Muscle layer of duodenum (tissue), 2 donors: ENCODE results near the gene SNX15.
A peak's percentile ranks its signal among the peaks of the same experiment; 100 is the strongest.
"Not testable (repeated sequence)": the region's sequence is repeated elsewhere in the genome, so short reads cannot be mapped to it uniquely, and the experiment has no call there.

Source experiments
- H3K27ac ChIP-seq: one replicate; pipeline ENCODE4 v1.7.0; 2013; ENCODE audit warnings: mild to moderate bottlenecking, low read length
- H3K27me3 ChIP-seq: one replicate; pipeline ENCODE4 v1.7.0; 2013; ENCODE audit warnings: low read depth, mild to moderate bottlenecking, control low read depth, low read length
- H3K36me3 ChIP-seq, 2 donors: one replicate each; pipeline ENCODE4 v1.7.0; 2013; ENCODE audit warnings: low read length in 2 of 2, control low read depth in 1 of 2, mild to moderate bottlenecking in 1 of 2; ENCODE audit not compliant: insufficient read depth in 2 of 2, control insufficient read depth in 1 of 2
- H3K4me1 ChIP-seq, 2 donors: one replicate each; pipeline ENCODE4 v1.7.0; 2013; ENCODE audit warnings: low read length in 2 of 2, mild to moderate bottlenecking in 2 of 2, control low read depth in 1 of 2, moderate library complexity in 1 of 2; ENCODE audit not compliant: insufficient read depth in 2 of 2, control insufficient read depth in 1 of 2
- H3K4me3 ChIP-seq, 2 donors: one replicate each; pipeline ENCODE4 v1.7.0; 2013; ENCODE audit warnings: low read length in 2 of 2, low read depth in 1 of 2, mild to moderate bottlenecking in 1 of 2
- H3K9me3 ChIP-seq, 2 donors: one replicate each; pipeline ENCODE4 v1.7.0; 2013; ENCODE audit warnings: low read length in 2 of 2, control low read depth in 1 of 2, mild to moderate bottlenecking in 1 of 2; ENCODE audit not compliant: control insufficient read depth in 1 of 2
- donor health status: healthy.

Gene SNX15, protein sequence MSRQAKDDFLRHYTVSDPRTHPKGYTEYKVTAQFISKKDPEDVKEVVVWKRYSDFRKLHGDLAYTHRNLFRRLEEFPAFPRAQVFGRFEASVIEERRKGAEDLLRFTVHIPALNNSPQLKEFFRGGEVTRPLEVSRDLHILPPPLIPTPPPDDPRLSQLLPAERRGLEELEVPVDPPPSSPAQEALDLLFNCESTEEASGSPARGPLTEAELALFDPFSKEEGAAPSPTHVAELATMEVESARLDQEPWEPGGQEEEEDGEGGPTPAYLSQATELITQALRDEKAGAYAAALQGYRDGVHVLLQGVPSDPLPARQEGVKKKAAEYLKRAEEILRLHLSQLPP

GRCh38 chr11:65027213-65028067 is at the start of gene SNX15:
TSS of gene SNX15 (plus strand) at chr11:65027439. CDS start at chr11:65027538, 99 bp downstream.
- no peaks in the 10 kb centered on the region for H3K27me3 ChIP-seq
- H3K4me1 ChIP-seq, result peaks cover 5 to 11% of the 10 kb centered on the region in 2 donors
- H3K36me3 ChIP-seq, result peaks cover 4 to 14% of the 10 kb centered on the region in 2 donors
- peak within 1 kb of the TSS; percentile 93 for H3K27ac ChIP-seq
- H3K9me3 ChIP-seq, result no peaks in the 10 kb centered on the region
- peak within 1 kb of the TSS; percentile 77 to 84 for H3K4me3 ChIP-seq

- not testable (repeated sequence) for H3K4me1 ChIP-seq, H3K4me3 ChIP-seq, H3K9me3 ChIP-seq, H3K27ac ChIP-seq, H3K27me3 ChIP-seq, H3K36me3 ChIP-seq
Observed at GRCh38 chr11:64983339-64983738, 43.9 kb upstream of the SNX15 start.

DNA sequence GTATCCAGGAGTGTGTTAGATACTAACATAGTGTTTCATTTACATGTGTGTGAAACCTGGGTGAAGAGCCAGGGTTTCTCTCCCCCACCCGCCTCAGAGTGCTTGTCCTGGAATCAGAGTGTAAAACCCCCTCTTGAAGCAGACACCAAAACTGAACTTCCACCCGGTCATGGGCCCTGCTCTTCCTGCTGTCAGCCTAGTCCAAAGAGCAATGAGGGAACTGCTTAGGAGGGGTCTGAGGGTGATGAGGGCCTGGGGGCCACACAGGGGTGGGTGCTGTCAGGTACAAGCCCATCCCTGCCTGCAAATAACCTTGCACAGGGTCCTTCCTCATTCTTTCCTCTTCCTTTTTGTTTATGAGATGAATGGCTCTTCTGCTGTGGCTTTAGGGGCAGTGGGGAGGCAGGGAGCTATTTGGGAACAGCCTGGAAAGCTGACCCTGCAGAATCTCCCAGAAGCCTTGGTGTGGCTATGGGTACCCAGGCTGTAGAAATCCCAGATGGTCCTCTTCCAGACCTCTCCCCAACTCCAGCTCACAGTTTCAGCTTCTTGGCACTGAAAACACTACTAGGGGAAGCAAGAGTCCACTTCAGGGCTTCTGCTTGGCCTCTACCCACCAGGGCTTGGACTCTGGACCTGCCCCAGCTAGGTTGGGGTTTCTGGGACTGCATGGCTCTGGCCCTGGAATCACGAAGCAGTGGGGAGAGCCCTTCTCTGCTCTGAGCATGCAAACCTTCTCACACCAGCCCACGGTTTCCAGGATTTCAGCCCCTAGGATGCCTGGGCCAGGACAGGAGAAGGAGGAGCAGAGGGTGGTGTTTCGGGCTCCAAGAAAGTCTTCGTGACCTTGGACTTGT is 39.0 kb upstream of the SNX15 start:
- no peaks in the 10 kb centered on the region for H3K27me3 ChIP-seq
- peaks cover 0 to 12% of the 10 kb centered on the region in 2 donors for H3K4me1 ChIP-seq
- H3K4me3 ChIP-seq, result no peak overlapping the region
- H3K9me3 ChIP-seq, result no peaks in the 10 kb centered on the region
- no peak overlapping the region for H3K27ac ChIP-seq
- peaks cover 0 to 4% of the 10 kb centered on the region in 2 donors for H3K36me3 ChIP-seq

GRCh38 chr11:64989416-64989815 is 37.8 kb upstream of the SNX15 start:
- no peaks in the 10 kb centered on the region for H3K9me3 ChIP-seq
- no peaks in the 10 kb centered on the region for H3K27me3 ChIP-seq
- H3K27ac ChIP-seq, result no peak overlapping the region
- H3K4me1 ChIP-seq, result peaks cover 0 to 12% of the 10 kb centered on the region in 2 donors
- H3K36me3 ChIP-seq, result peaks cover 0 to 9% of the 10 kb centered on the region in 2 donors
- peak overlapping the region; percentile 7 to 39 for H3K4me3 ChIP-seq

GRCh38 chr11:64990222-64990923 is 36.9 kb upstream of the SNX15 start:
- Histone ChIP-seq H3K27ac (peak overlapping the region; percentile 40), H3K4me3 (peak overlapping the region; percentile 7 to 39), H3K9me3 (no peaks in the 10 kb centered on the region), H3K4me1 (peaks cover 3 to 16% of the 10 kb centered on the region in 2 donors), H3K36me3 (peaks cover 0 to 10% of the 10 kb centered on the region in 2 donors), H3K27me3 (no peaks in the 10 kb centered on the region)

GRCh38 chr11:64994318-64994717 is 32.9 kb upstream of the SNX15 start:
- Histone ChIP-seq H3K4me1 (peaks cover 8 to 25% of the 10 kb centered on the region in 2 donors), H3K4me3 (no peak overlapping the region), H3K9me3 (no peaks in the 10 kb centered on the region), H3K27me3 (no peaks in the 10 kb centered on the region), H3K36me3 (peaks cover 0 to 10% of the 10 kb centered on the region in 2 donors), H3K27ac (no peak overlapping the region)

GRCh38 chr11:64996327-64996709 is 30.9 kb upstream of the SNX15 start:
- Histone ChIP-seq H3K4me3 (peak overlapping the region; percentile 74 to 88), H3K36me3 (peaks cover 0 to 10% of the 10 kb centered on the region in 2 donors), H3K27me3 (no peaks in the 10 kb centered on the region), H3K27ac (peak overlapping the region; percentile 91), H3K9me3 (no peaks in the 10 kb centered on the region), H3K4me1 (peaks cover 8 to 18% of the 10 kb centered on the region in 2 donors)

GRCh38 chr11:64996710-64997380 is 30.4 kb upstream of the SNX15 start, which contains the start of gene BATF2:
TSS of gene BATF2 (minus strand) at chr11:64996971. CDS start at chr11:64996914, 57 bp downstream.
- H3K4me1 ChIP-seq, result peaks cover 8 to 18% of the 10 kb centered on the region in 2 donors
- H3K4me3 ChIP-seq, result peak within 1 kb of the TSS; percentile 74 to 88
- H3K9me3 ChIP-seq, result no peaks in the 10 kb centered on the region
- peaks cover 0 to 10% of the 10 kb centered on the region in 2 donors for H3K36me3 ChIP-seq
- no peaks in the 10 kb centered on the region for H3K27me3 ChIP-seq
- peak within 1 kb of the TSS; percentile 91 for H3K27ac ChIP-seq

DNA sequence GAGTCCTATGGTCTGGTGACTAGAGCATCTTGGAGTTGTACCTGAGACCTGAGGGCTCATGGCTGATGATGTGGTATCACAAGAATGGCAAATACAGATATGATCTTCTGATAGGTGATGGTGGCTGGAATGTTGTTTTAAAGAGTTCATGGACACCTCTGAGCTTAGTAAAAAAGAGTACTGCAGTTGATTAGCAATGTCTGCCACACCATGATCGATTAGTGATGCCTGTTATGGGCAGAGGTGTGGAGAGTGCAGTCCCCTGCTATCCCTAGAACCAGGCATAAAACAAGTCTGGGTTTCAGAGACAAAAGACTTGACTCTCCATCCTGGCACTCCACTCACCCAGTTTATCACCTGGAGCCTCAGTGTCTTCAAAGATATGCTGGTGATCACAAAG is 29.1 kb upstream of the SNX15 start:
- Histone ChIP-seq H3K27me3 (no peaks in the 10 kb centered on the region), H3K36me3 (peaks cover 0 to 5% of the 10 kb centered on the region in 2 donors)

More for the DNA sequence above, 29.1 kb upstream of the SNX15 start:
- no peaks in the 10 kb centered on the region for H3K9me3 ChIP-seq
- H3K4me3 ChIP-seq, result no peak overlapping the region
- H3K4me1 ChIP-seq, result peaks cover 8 to 18% of the 10 kb centered on the region in 2 donors
- peak overlapping the region; percentile 26 for H3K27ac ChIP-seq
